HepG2 (cell line): Measurements from ENCODE around the gene DOCK9. TPM values are rescaled to one million over a fixed set of nuclear protein-coding genes. Genes with fewer than 3 reads are reported as not detected.

ENCODE experiments used
- ATAC-seq: fragments of 200-7000 bp; cut with Tn5 transposase; 3 replicates; pipeline ENCODE4 v1.9.1; 2020; ENCODE audit warnings: mild to moderate bottlenecking, moderate library complexity
- BruUV-seq: library from RNA; stranded (reverse); fragments of 400-500 nt; replicated peaks from 2 replicates; lab custom pipeline; 2021; lab: Mats Ljungman, UMichigan
- CTCF ChIA-PET: fragments of 300-600 bp; formaldehyde crosslinking; extraction: SDS; loops from one replicate; lab custom pipeline; 2021; ENCODE audit warnings: low total read pairs, inconsistent platforms, low intra/inter-chr PET ratio; lab: Yijun Ruan, JAX
- POLR2A ChIA-PET: fragments of 350-600 bp; sonication (Branson Sonifier 250); formaldehyde crosslinking; loops from one replicate; lab custom pipeline; 2020; ENCODE audit warnings: antibody characterized with exemption, inconsistent platforms; lab: Yijun Ruan, JAX
- DNase-seq: peaks from one replicate; pipeline ENCODE4 v3.0.0-alpha.2; 2015; ENCODE audit warnings: low spot score
- FAIRE-seq: peaks from 3 replicates; lab custom pipeline; 2011; peaks lifted over from hg19 to GRCh38; lab: Jason Lieb, UNC
- H2AFZ ChIP-seq: one replicate; pipeline ENCODE4 v1.6.1; 2011; ENCODE audit warnings: low read length, inconsistent platforms
- H3K27ac ChIP-seq: fragments of 300-600 bp; 3 replicates; pipeline ENCODE4 v1.8.0; 2011; ENCODE audit warnings: mixed run types, mild to moderate bottlenecking, mixed read lengths, low read length, inconsistent platforms; ENCODE audit not compliant: insufficient read depth; ENCODE audit errors: extremely low read length
- H3K27me3 ChIP-seq, 2 experiments: fragments of 200-600 bp in 1 of 2; 2 replicates in 1 of 2; 3 replicates in 1 of 2; pipeline versions ENCODE4 v1.6.0 to v1.8.0; 2011; ENCODE audit warnings: low read length in 2 of 2, mild to moderate bottlenecking in 2 of 2, moderate library complexity in 2 of 2, inconsistent platforms in 1 of 2; ENCODE audit not compliant: insufficient read depth in 2 of 2, control insufficient read depth in 1 of 2
- H3K36me3 ChIP-seq, 2 experiments: fragments of 200-600 bp in 1 of 2; replicated peaks in 1 of 2; 2 replicates in 1 of 2; 3 replicates in 1 of 2; pipeline versions ENCODE4 v1.5.1 to v1.8.0; 2011; ENCODE audit warnings: low read length in 2 of 2, inconsistent platforms in 1 of 2; ENCODE audit not compliant: insufficient read depth in 2 of 2, control insufficient read depth in 1 of 2
- H3K4me1 ChIP-seq: 2 replicates; pipeline ENCODE4 v1.5.1; 2012; ENCODE audit warnings: low read length, inconsistent platforms; ENCODE audit not compliant: insufficient read depth
- H3K4me2 ChIP-seq: 2 replicates; pipeline ENCODE4 v1.6.0; 2011; ENCODE audit warnings: low read depth, low read length, inconsistent platforms
- H3K4me3 ChIP-seq, 3 experiments: fragments of 200-600 bp in 1 of 3; sonication (generic), shearing (Covaris generic) in 1 of 3; replicated peaks in 1 of 3; 2 replicates each; pipeline ENCODE4 v1.5.1; 2011 to 2016; ENCODE audit warnings: low read length in 3 of 3, inconsistent platforms in 2 of 3, low read depth in 2 of 3, mild to moderate bottlenecking in 2 of 3, control low read depth in 1 of 3, mixed read lengths in 1 of 3; ENCODE audit not compliant: insufficient read depth in 1 of 3
- H3K79me2 ChIP-seq: one replicate; pipeline ENCODE4 v1.6.1; 2011; ENCODE audit warnings: low read length, inconsistent platforms; ENCODE audit not compliant: insufficient read depth
- H3K9ac ChIP-seq: 2 replicates; pipeline ENCODE4 v1.6.0; 2011; ENCODE audit warnings: mild to moderate bottlenecking, low read depth, low read length, inconsistent platforms; ENCODE audit not compliant: insufficient read depth
- H3K9me3 ChIP-seq: 2 replicates; pipeline ENCODE4 v1.5.1; 2012; ENCODE audit warnings: mild to moderate bottlenecking, low read length
- H4K20me1 ChIP-seq: 2 replicates; pipeline ENCODE4 v1.6.0; 2011; ENCODE audit warnings: inconsistent platforms, mild to moderate bottlenecking, low read length, moderate library complexity; ENCODE audit not compliant: insufficient read depth
- CREB1 ChIP-seq, 2 experiments: fragments of 450-650 bp in 1 of 2; IDR thresholded peaks; 2 replicates each; pipeline ENCODE4 v1.6.1; 2016 to 2017; ENCODE audit warnings: control low read depth in 1 of 2, mild to moderate bottlenecking in 1 of 2, missing compliant biosample characterization in 1 of 2, missing genetic modification characterization in 1 of 2
- GABPA ChIP-seq, 2 experiments: IDR thresholded peaks; 2 replicates each; pipeline ENCODE4 v1.6.1; 2011 to 2016; ENCODE audit warnings: low read depth in 2 of 2, low read length in 1 of 2, missing biosample characterization in 1 of 2, missing genetic modification characterization in 1 of 2
- KAT2B ChIP-seq: fragments of 150-350 bp; IDR thresholded peaks from 2 replicates; pipeline ENCODE4 v1.6.1; 2014; ENCODE audit warnings: low read depth, low read length, borderline replicate concordance
- PAWR ChIP-seq: sonication (generic); formaldehyde crosslinking; IDR thresholded peaks from 2 replicates; pipeline ENCODE4 v1.4.0; 2020; ENCODE audit warnings: missing genetic modification reagents, mild to moderate bottlenecking, borderline replicate concordance
- RFX3 ChIP-seq: IDR thresholded peaks from 2 replicates; pipeline ENCODE4 v1.6.1; 2016; ENCODE audit warnings: missing biosample characterization, missing genetic modification reagents
- XRCC5 ChIP-seq: fragments of 200-400 bp; formaldehyde crosslinking; optimal IDR thresholded peaks from 2 replicates; pipeline ENCODE3; 2017; ENCODE audit warnings: mild to moderate bottlenecking, low read length
- ZFP36L1 ChIP-seq: sonication (generic); formaldehyde crosslinking; IDR thresholded peaks from 2 replicates; pipeline ENCODE4 v1.8.0; 2022; ENCODE audit warnings: mild to moderate bottlenecking, missing genetic modification reagents, moderate library complexity
- ZFP62 ChIP-seq: sonication (generic); formaldehyde crosslinking; IDR thresholded peaks from 2 replicates; pipeline ENCODE4 v1.4.0; 2020; ENCODE audit warnings: missing genetic modification reagents
- ZNF232 ChIP-seq: sonication (generic); formaldehyde crosslinking; IDR thresholded peaks from 2 replicates; pipeline ENCODE4 v1.4.0; 2020; ENCODE audit warnings: missing genetic modification reagents, borderline replicate concordance
- ZNF563 ChIP-seq: sonication (generic); formaldehyde crosslinking; IDR thresholded peaks from 2 replicates; pipeline ENCODE4 v1.8.0; 2022; ENCODE audit warnings: mild to moderate bottlenecking, moderate library complexity, missing genetic modification reagents
- ZNF570 ChIP-seq: sonication (generic); formaldehyde crosslinking; IDR thresholded peaks from 2 replicates; pipeline ENCODE4 v1.4.0; 2020; ENCODE audit warnings: mild to moderate bottlenecking, missing genetic modification reagents, borderline replicate concordance
- whole genome bisulfite sequencing: methylation state at CpG from one replicate; pipeline ENCODE4 v1.1.6; 2017; ENCODE audit warnings: low lambda C conversion rate; 5-methylcytosine and 5-hydroxymethylcytosine counted together
- in situ Hi-C: cut with HindIII; loops from 2 replicates; pipeline ENCODE4 v1.10.0; 2017; ENCODE audit warnings: low pct_unique_long_range_greater_than_20kb; ENCODE audit not compliant: extremely low pct_ligation_motif_present
- intact Hi-C: fragments of 100-400 bp; cut with micrococcal nuclease; formaldehyde crosslinking; loops from one replicate; pipeline ENCODE4 v1.10.0; 2022; ENCODE audit not compliant: unreplicated experiment
- polyA plus RNA-seq, 8 experiments: library from polyadenylated mRNA; depleted of rRNA in 3 of 8; stranded (reverse) in 7 of 8; unstranded in 1 of 8; fragments of >200 nt; fragmentation: Illumina TruSeq in 4 of 8; extraction: Trizol in 4 of 8; gene quantifications; 2 replicates each; pipeline versions ENCODE4 v1.2.1 to v1.2.3, GENCODE V29; 2011 to 2016; ENCODE audit warnings: low read depth in 4 of 8, missing spikeins in 1 of 8, mixed read lengths in 1 of 8; ENCODE audit not compliant: insufficient read depth in 1 of 8
- total RNA-seq, 5 experiments: library from RNA; depleted of rRNA; stranded (reverse); fragments of >200 nt; fragmentation: Illumina TruSeq; extraction: Trizol; gene quantifications; 2 replicates each; pipeline ENCODE4 v1.2.3, GENCODE V29; 2016; ENCODE audit warnings: low read depth in 1 of 5
- TF ChIP-seq, protein P1 (sequence below): sonication (generic); formaldehyde crosslinking; IDR thresholded peaks from 2 replicates; pipeline ENCODE4 v1.4.0; 2020; ENCODE audit warnings: missing genetic modification reagents
- TF ChIP-seq, protein P2 (sequence below): sonication (generic); formaldehyde crosslinking; IDR thresholded peaks from 2 replicates; pipeline ENCODE4; 2020; ENCODE audit warnings: missing genetic modification reagents, mild to moderate bottlenecking, borderline replicate concordance
- TF ChIP-seq, protein P3 (sequence below): sonication (generic); formaldehyde crosslinking; IDR thresholded peaks from 2 replicates; pipeline ENCODE4 v1.4.0; 2020; ENCODE audit warnings: missing genetic modification reagents
- TF ChIP-seq, protein P4 (sequence below): sonication (generic); formaldehyde crosslinking; IDR thresholded peaks from 2 replicates; pipeline ENCODE4 v1.5.0; 2020; ENCODE audit warnings: missing genetic modification reagents
- TF ChIP-seq, protein P5 (sequence below): IDR thresholded peaks from 2 replicates; pipeline ENCODE4 v1.6.1; 2016; ENCODE audit warnings: control low read depth

The DOCK9 gene
- total and polyA plus RNA-seq, 2 of the 13 experiments (the other 11 are each of a cell fraction or from before 2014, with no cell fraction given): 0.44 to 0.97 TPM

DNA sequence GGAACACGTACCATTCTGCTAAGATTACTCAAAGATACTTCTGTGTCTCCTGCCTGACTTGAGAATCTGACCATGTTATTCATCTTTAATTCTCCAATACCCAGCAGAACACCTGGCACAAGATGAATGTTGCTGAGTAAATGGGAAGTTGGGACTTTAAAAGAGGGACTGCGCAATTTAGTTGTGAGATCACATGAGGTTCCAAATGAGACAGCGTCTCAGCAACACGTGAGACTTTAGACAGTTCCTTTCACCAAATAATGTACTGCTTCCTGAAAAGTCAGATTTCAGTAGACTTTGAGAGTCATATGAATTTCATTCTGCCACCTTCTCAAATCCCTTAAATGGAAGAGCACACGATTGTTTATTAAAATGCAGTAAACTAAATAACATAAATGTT lies 36.7 kb downstream of the DOCK9 start:
- BruUV-seq: no TSS peak
- intact Hi-C loops: no loop called here
- H3K4me1 ChIP-seq: no peaks in the 10 kb centered on the region
- no peak for ATAC-seq
- no peaks in the 10 kb centered on the region for H3K36me3 ChIP-seq
- H3K27me3 ChIP-seq: no peaks in the 10 kb centered on the region
- DNase-seq: no peak
- no peaks in the 10 kb centered on the region for H3K79me2 ChIP-seq
- no peak overlapping the region for H3K4me2 ChIP-seq
- no peaks in the 10 kb centered on the region for H4K20me1 ChIP-seq
- H3K9ac ChIP-seq: no peak overlapping the region
- POLR2A ChIA-PET: no interaction called here
- CTCF ChIA-PET: no interaction called here
- 57% methylated on average over 5 of the region's 5 CpGs for WGBS
- H3K9me3 ChIP-seq: no peaks in the 10 kb centered on the region
- no peak for FAIRE-seq
- H3K4me3 ChIP-seq: no peak overlapping the region
- no peak overlapping the region for H2AFZ ChIP-seq
- H3K27ac ChIP-seq: no peak overlapping the region
- in situ Hi-C loops: no loop called here
- TF ChIP-seq, protein P1, sequence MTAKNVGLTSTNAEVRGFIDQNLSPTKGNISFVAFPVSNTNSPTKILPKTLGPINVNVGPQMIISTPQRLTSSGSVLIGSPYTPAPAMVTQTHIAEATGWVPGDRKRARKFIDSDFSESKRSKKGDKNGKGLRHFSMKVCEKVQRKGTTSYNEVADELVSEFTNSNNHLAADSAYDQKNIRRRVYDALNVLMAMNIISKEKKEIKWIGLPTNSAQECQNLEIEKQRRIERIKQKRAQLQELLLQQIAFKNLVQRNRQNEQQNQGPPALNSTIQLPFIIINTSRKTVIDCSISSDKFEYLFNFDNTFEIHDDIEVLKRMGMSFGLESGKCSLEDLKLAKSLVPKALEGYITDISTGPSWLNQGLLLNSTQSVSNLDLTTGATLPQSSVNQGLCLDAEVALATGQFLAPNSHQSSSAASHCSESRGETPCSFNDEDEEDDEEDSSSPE (CRISPR knock-in tag): no peak
- TF ChIP-seq XRCC5 (no peak), GABPA (IDR thresholded peaks at IDR 0.05; ENCODE audit: low read depth, low read length) (no peak), GABPA (CRISPR knock-in tag; IDR thresholded peaks at IDR 0.05; ENCODE audit: low read depth) (no peak), ZNF570 (CRISPR knock-in tag) (no peak), ZFP36L1 (CRISPR knock-in tag) (no peak), ZNF232 (no peak), PAWR (CRISPR knock-in tag) (no peak), ZNF563 (CRISPR knock-in tag) (no peak), KAT2B (no peak), CREB1 (IDR thresholded peaks at IDR 0.05) (no peak), CREB1 (CRISPR knock-in tag; IDR thresholded peaks at IDR 0.05) (no peak), ZFP62 (CRISPR knock-in tag) (no peak), RFX3 (CRISPR knock-in tag) (no peak)
- TF ChIP-seq, protein P2, sequence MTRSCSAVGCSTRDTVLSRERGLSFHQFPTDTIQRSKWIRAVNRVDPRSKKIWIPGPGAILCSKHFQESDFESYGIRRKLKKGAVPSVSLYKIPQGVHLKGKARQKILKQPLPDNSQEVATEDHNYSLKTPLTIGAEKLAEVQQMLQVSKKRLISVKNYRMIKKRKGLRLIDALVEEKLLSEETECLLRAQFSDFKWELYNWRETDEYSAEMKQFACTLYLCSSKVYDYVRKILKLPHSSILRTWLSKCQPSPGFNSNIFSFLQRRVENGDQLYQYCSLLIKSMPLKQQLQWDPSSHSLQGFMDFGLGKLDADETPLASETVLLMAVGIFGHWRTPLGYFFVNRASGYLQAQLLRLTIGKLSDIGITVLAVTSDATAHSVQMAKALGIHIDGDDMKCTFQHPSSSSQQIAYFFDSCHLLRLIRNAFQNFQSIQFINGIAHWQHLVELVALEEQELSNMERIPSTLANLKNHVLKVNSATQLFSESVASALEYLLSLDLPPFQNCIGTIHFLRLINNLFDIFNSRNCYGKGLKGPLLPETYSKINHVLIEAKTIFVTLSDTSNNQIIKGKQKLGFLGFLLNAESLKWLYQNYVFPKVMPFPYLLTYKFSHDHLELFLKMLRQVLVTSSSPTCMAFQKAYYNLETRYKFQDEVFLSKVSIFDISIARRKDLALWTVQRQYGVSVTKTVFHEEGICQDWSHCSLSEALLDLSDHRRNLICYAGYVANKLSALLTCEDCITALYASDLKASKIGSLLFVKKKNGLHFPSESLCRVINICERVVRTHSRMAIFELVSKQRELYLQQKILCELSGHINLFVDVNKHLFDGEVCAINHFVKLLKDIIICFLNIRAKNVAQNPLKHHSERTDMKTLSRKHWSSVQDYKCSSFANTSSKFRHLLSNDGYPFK (CRISPR knock-in tag): no peak
- TF ChIP-seq, protein P3, sequence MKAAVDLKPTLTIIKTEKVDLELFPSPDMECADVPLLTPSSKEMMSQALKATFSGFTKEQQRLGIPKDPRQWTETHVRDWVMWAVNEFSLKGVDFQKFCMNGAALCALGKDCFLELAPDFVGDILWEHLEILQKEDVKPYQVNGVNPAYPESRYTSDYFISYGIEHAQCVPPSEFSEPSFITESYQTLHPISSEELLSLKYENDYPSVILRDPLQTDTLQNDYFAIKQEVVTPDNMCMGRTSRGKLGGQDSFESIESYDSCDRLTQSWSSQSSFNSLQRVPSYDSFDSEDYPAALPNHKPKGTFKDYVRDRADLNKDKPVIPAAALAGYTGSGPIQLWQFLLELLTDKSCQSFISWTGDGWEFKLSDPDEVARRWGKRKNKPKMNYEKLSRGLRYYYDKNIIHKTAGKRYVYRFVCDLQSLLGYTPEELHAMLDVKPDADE (CRISPR knock-in tag): no peak
- TF ChIP-seq, protein P4, sequence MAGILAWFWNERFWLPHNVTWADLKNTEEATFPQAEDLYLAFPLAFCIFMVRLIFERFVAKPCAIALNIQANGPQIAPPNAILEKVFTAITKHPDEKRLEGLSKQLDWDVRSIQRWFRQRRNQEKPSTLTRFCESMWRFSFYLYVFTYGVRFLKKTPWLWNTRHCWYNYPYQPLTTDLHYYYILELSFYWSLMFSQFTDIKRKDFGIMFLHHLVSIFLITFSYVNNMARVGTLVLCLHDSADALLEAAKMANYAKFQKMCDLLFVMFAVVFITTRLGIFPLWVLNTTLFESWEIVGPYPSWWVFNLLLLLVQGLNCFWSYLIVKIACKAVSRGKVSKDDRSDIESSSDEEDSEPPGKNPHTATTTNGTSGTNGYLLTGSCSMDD: no peak
- TF ChIP-seq, protein P5, sequence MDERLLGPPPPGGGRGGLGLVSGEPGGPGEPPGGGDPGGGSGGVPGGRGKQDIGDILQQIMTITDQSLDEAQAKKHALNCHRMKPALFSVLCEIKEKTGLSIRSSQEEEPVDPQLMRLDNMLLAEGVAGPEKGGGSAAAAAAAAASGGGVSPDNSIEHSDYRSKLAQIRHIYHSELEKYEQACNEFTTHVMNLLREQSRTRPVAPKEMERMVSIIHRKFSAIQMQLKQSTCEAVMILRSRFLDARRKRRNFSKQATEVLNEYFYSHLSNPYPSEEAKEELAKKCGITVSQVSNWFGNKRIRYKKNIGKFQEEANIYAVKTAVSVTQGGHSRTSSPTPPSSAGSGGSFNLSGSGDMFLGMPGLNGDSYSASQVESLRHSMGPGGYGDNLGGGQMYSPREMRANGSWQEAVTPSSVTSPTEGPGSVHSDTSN (CRISPR knock-in tag): no peak
